ENCODE data around the gene SEC61B. TPM values are rescaled to one million over a fixed set of nuclear protein-coding genes. Genes with fewer than 3 reads are reported as not detected.

The SEC61B gene
- total RNA-seq, 1 experiment from 2014 or later: 125 TPM

- H3K4me3 ChIP-seq (replicated peaks in 1 of 2; ENCODE audit: low read depth in 1 of 2, low read length in 2 of 2): no peak overlapping the region
- H3K9me3 ChIP-seq (ENCODE audit: control insufficient read depth in 1 of 2, insufficient read depth in 1 of 2, low read depth in 1 of 2, low read length in 2 of 2): no peaks in the 10 kb centered on the region
- POLR2A ChIA-PET: interaction anchor here (1.5 kb wide), 1 partner anchor 10 kb away, joined by 7 read pairs; the partner anchor contains the start of genes ALG2 and SEC61B
- peaks cover 23 to 26% of the 10 kb centered on the region in 2 experiments; a peak in 3 of 4 replicates for H3K36me3 ChIP-seq (ENCODE audit: control insufficient read depth in 1 of 2, insufficient read depth in 2 of 2, low read length in 2 of 2)
- H2AFZ ChIP-seq (ENCODE audit: low read depth, low read length, poor library complexity, severe bottlenecking): no peak overlapping the region
- ATAC-seq: peak; percentile 82
- H3K79me2 ChIP-seq (ENCODE audit: insufficient read depth, low read length): peaks cover 15% of the 10 kb centered on the region; the same call in 1 of the 2 replicates
- RAD21 ChIA-PET (ENCODE audit: low non-redundant PET in 1 of 2, low total read pairs in 2 of 2, uncharacterized antibody in 2 of 2, unreplicated experiment in 2 of 2): no interaction called here
- TF ChIP-seq EZH2 (IDR thresholded peaks at IDR 0.05) (no peak), CTCF (IDR thresholded peaks at IDR 0.05 in 2 of 3, conservative IDR thresholded peaks at IDR 0.05 in 1 of 3; ENCODE audit: borderline replicate concordance in 1 of 3, insufficient read depth in 1 of 3, low read depth in 2 of 3, low read length in 2 of 3) (peak; percentile 22 to 76 (median 73); a peak in 4 of 6 replicates), SRF (IDR thresholded peaks at IDR 0.05; ENCODE audit: low read depth) (no peak), YY1 (IDR thresholded peaks at IDR 0.05; ENCODE audit: extremely low read depth, insufficient replicate concordance, low read depth, low read length) (no peak), SP1 (IDR thresholded peaks at IDR 0.05; ENCODE audit: low read depth) (no peak), CBX3 (IDR thresholded peaks at IDR 0.05; ENCODE audit: low read depth) (no peak), TCF7L2 (IDR thresholded peaks at IDR 0.05; ENCODE audit: borderline replicate concordance, extremely low read depth, insufficient read depth, insufficient read length) (no peak), RAD21 (IDR thresholded peaks at IDR 0.05; ENCODE audit: low read depth) (peak; percentile 29; the same call in 1 of the 2 replicates), SIN3A (IDR thresholded peaks at IDR 0.05; ENCODE audit: low read depth) (no peak)
- TF ChIP-seq, protein P1, sequence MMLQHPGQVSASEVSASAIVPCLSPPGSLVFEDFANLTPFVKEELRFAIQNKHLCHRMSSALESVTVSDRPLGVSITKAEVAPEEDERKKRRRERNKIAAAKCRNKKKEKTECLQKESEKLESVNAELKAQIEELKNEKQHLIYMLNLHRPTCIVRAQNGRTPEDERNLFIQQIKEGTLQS (IDR thresholded peaks at IDR 0.05): no peak
- CTCF ChIA-PET: interaction anchor here (1.1 to 1.9 kb wide), 3 partner anchors 9 to 68 kb away, joined by 3 to 6 read pairs (median 5); no protein-coding TSS in a partner anchor
- H4K20me1 ChIP-seq (ENCODE audit: insufficient read depth): no peaks in the 10 kb centered on the region
- no peaks in the 10 kb centered on the region for H3K9me2 ChIP-seq (ENCODE audit: insufficient read depth)
- DNase-seq (ENCODE audit: low read depth, low spot score): no peak
- H3K4me1 ChIP-seq (ENCODE audit: control insufficient read depth in 1 of 2, insufficient read depth in 2 of 2, low read length in 2 of 2): no peaks in the 10 kb centered on the region
- no peak overlapping the region for H3K9ac ChIP-seq (ENCODE audit: low read length)
- no TSS peak for BruUV-seq (replicated peaks)
- no peak overlapping the region for H3K4me2 ChIP-seq (ENCODE audit: low read length)
- no peak overlapping the region for H3K27ac ChIP-seq (ENCODE audit: low read depth, low read length)
- no peaks in the 10 kb centered on the region for H3K27me3 ChIP-seq (ENCODE audit: insufficient read depth, low read length)
- intact Hi-C loops (cut with micrococcal nuclease): no loop called here
These were observed 9.6 kb downstream of the SEC61B start for GRCh38 chr9:99231711-99232110.
